HL-60/S4 (cell line): ENCODE results near the gene S100A10.

Experiments used
- in situ Hi-C: fragments of 300-500 bp; cut with MboI; formaldehyde crosslinking; loops from 2 replicates; pipeline ENCODE4 v1.14.3; 2022; ENCODE audit warnings: low sequenced_read_pairs

S100A10 gene

GRCh38 chr1:151939779-151940178, 53.9 kb downstream of the S100A10 start:
- in situ Hi-C loops, result loop anchor here (10.0 kb wide), 1 partner anchor 55 kb away; the partner anchor contains the start of gene S100A10

GRCh38 chr1:151939141-151939540, 54.5 kb downstream of the S100A10 start:
- in situ Hi-C loops, result loop anchor here (10.0 kb wide), 1 partner anchor 56 kb away; the partner anchor contains the start of gene S100A10

GRCh38 chr1:151936653-151937052, 57.0 kb downstream of the S100A10 start:
- in situ Hi-C loops, result loop anchor here (10.0 kb wide), 1 partner anchor 58 kb away; the partner anchor contains the start of gene S100A10

- in situ Hi-C loops, result loop anchor here (10.0 kb wide), 1 partner anchor 59 kb away; the partner anchor contains the start of gene S100A10
Measured at GRCh38 chr1:151935894-151936602, 57.6 kb downstream of the S100A10 start.

- in situ Hi-C loops, result loop anchor here (10.0 kb wide), 1 partner anchor 60 kb away; the partner anchor contains the start of gene S100A10
Measured at GRCh38 chr1:151935154-151935553, 58.5 kb downstream of the S100A10 start.

GRCh38 chr1:151934048-151934493, 59.6 kb downstream of the S100A10 start:
- in situ Hi-C loops, result loop anchor here (10.0 kb wide), 1 partner anchor 61 kb away; the partner anchor contains the start of gene S100A10
